ENCODE data around the gene NUDT5. TPM values are rescaled to one million over a fixed set of nuclear protein-coding genes. Genes with fewer than 3 reads are reported as not detected.

The NUDT5 gene
- total RNA-seq, 1 experiment from 2014 or later: 119 TPM

DNA sequence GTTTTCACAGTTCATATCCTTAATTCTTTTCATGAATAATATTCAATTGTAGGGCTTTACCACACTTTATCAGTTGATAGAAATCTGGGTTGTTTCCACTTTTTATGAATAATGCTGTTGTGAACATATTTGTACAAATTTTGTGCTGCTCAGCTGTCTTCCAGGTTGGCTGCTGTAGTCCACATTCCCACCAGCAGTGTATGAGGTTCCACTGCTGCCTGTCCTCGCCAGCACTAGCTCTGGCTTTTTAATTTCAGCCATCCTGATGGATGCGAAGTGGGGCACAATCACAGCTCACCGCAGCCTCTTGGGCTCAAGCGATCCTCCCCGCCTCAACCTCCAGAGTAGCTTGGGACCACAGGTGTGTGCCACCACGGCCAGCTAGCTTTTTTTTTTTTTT is 32.8 kb downstream of the NUDT5 start:
- Mint-ChIP-seq H3K36me3 (peaks cover 40% of the 10 kb centered on the region), H3K4me1 (no peaks in the 10 kb centered on the region), H3K27me3 (ENCODE audit: low read depth) (no peaks in the 10 kb centered on the region), H3K4me3 (no peak overlapping the region), H3K9me3 (no peaks in the 10 kb centered on the region), H3K27ac (no peak overlapping the region)
- ChIA-PET CTCF (interaction anchor here (0.6 kb wide), 1 partner anchor 97 kb away, joined by 3 read pairs; no protein-coding TSS in a partner anchor), POLR2A (interaction anchor here (0.7 to 0.8 kb wide), 2 partner anchors 33 to 561 kb away, joined by 7 to 11 read pairs; partner anchors contain the start of genes CDC123 and NUDT5)
- DNase-seq (ENCODE audit: low spot score): no peak
- TF ChIP-seq JUN (CRISPR knock-in tag; IDR thresholded peaks at IDR 0.05): no peak
- no peak for TF ChIP-seq IRF2 (CRISPR knock-in tag; IDR thresholded peaks at IDR 0.05; ENCODE audit: borderline replicate concordance, low read depth)
- no peak for TF ChIP-seq GRHL2 (CRISPR knock-in tag; IDR thresholded peaks at IDR 0.05; ENCODE audit: insufficient replicate concordance, severe bottlenecking)
- ATAC-seq: no peak

- no peak for ATAC-seq
- ChIA-PET POLR2A (no interaction called here), CTCF (no interaction called here)
- DNase-seq (ENCODE audit: low spot score): no peak
- Mint-ChIP-seq H3K4me1 (no peaks in the 10 kb centered on the region), H3K36me3 (peaks cover 29% of the 10 kb centered on the region), H3K27ac (no peak overlapping the region), H3K9me3 (no peaks in the 10 kb centered on the region), H3K27me3 (ENCODE audit: low read depth) (no peaks in the 10 kb centered on the region), H3K4me3 (no peak overlapping the region)
- TF ChIP-seq NR2C2 (CRISPR knock-in tag; IDR thresholded peaks at IDR 0.05) (no peak), E2F4 (CRISPR knock-in tag; IDR thresholded peaks at IDR 0.05; ENCODE audit: borderline replicate concordance, low read depth) (no peak), USF2 (CRISPR knock-in tag; IDR thresholded peaks at IDR 0.05) (no peak), EMX1 (CRISPR knock-in tag; IDR thresholded peaks at IDR 0.05) (no peak), ETV6 (CRISPR knock-in tag; IDR thresholded peaks at IDR 0.05) (no peak), ZNF423 (CRISPR knock-in tag; IDR thresholded peaks at IDR 0.05) (no peak), MXD4 (CRISPR knock-in tag; IDR thresholded peaks at IDR 0.05; ENCODE audit: borderline replicate concordance) (no peak), ZNF232 (CRISPR knock-in tag; IDR thresholded peaks at IDR 0.05) (no peak), GABPB1 (CRISPR knock-in tag; IDR thresholded peaks at IDR 0.05) (no peak), OVOL2 (CRISPR knock-in tag; IDR thresholded peaks at IDR 0.05; ENCODE audit: borderline replicate concordance) (no peak), HMGXB4 (CRISPR knock-in tag; IDR thresholded peaks at IDR 0.05) (no peak), FOXP1 (CRISPR knock-in tag; IDR thresholded peaks at IDR 0.05; ENCODE audit: borderline replicate concordance) (no peak), ARID4B (CRISPR knock-in tag; IDR thresholded peaks at IDR 0.05; ENCODE audit: borderline replicate concordance) (no peak), TEAD1 (CRISPR knock-in tag; IDR thresholded peaks at IDR 0.05) (no peak), ELF4 (CRISPR knock-in tag; IDR thresholded peaks at IDR 0.05; ENCODE audit: low read depth) (no peak), NR3C1 (CRISPR knock-in tag; conservative IDR thresholded peaks at IDR 0.05; ENCODE audit: low read depth) (no peak)
- TF ChIP-seq, protein P1, sequence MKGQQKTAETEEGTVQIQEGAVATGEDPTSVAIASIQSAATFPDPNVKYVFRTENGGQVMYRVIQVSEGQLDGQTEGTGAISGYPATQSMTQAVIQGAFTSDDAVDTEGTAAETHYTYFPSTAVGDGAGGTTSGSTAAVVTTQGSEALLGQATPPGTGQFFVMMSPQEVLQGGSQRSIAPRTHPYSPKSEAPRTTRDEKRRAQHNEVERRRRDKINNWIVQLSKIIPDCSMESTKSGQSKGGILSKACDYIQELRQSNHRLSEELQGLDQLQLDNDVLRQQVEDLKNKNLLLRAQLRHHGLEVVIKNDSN (CRISPR knock-in tag; IDR thresholded peaks at IDR 0.05): no peak
Observed at GRCh38 chr10:12160664-12161063, 35.0 kb downstream of the NUDT5 start.
